PC-3 (cell line): ENCODE data around the gene PCNX2. TPM values are rescaled to one million over a fixed set of nuclear protein-coding genes. Genes with fewer than 3 reads are reported as not detected.

Experiments used
- ATAC-seq: fragments of 200-7000 bp; cut with Tn5 transposase; 2 replicates; pipeline ENCODE4 v1.9.1; 2020; ENCODE audit warnings: mild to moderate bottlenecking, moderate library complexity
- BruUV-seq: library from RNA; stranded (reverse); fragments of 400-500 nt; replicated peaks from 2 replicates; lab custom pipeline; 2021; lab: Mats Ljungman, UMichigan
- CTCF ChIA-PET: fragments of 300-600 bp; sonication (Branson Sonifier 250); formaldehyde crosslinking; loops from one replicate; lab custom pipeline; 2022; ENCODE audit warnings: antibody characterized with exemption; lab: Charles Lee
- POLR2A ChIA-PET: fragments of 300-600 bp; sonication (Branson Sonifier 250); formaldehyde crosslinking; loops from one replicate; lab custom pipeline; 2022; ENCODE audit warnings: antibody characterized with exemption; ENCODE audit not compliant: unreplicated experiment; lab: Charles Lee
- DNase-seq: peaks from one replicate; pipeline ENCODE4 v3.0.0-alpha.2; 2015
- H2AFZ ChIP-seq: fragments of 300-600 bp; sonication (generic); 2 replicates; pipeline ENCODE4 v1.6.0; 2016; ENCODE audit warnings: antibody characterized with exemption, low read length
- H3F3A ChIP-seq: fragments of 300-600 bp; sonication (generic); one replicate; pipeline ENCODE4 v1.6.0; 2017; ENCODE audit warnings: antibody characterized with exemption, low read length, control low read depth, mild to moderate bottlenecking; ENCODE audit not compliant: unreplicated experiment
- H3K27ac ChIP-seq: fragments of 300-600 bp; sonication (generic); 2 replicates; pipeline ENCODE4 v1.5.1; 2016; ENCODE audit warnings: mild to moderate bottlenecking, low read length
- H3K27me3 ChIP-seq: fragments of 300-600 bp; sonication (generic); 2 replicates; pipeline ENCODE4 v1.6.1; 2016; ENCODE audit warnings: low read length, mixed read lengths
- H3K36me3 ChIP-seq: fragments of 300-600 bp; sonication (generic); 2 replicates; pipeline ENCODE4 v1.6.1; 2016; ENCODE audit warnings: low read depth, mixed run types, low read length, mixed read lengths
- H3K4me1 ChIP-seq: fragments of 300-600 bp; sonication (generic); 2 replicates; pipeline ENCODE4 v1.5.1; 2016; ENCODE audit warnings: low read length; ENCODE audit not compliant: insufficient read depth
- H3K4me2 ChIP-seq: fragments of 300-600 bp; sonication (generic); 2 replicates; pipeline ENCODE4 v1.6.0; 2016; ENCODE audit warnings: low read length
- H3K4me3 ChIP-seq: fragments of 300-600 bp; sonication (generic); 2 replicates; pipeline ENCODE4 v1.5.1; 2016; ENCODE audit warnings: mild to moderate bottlenecking, low read length, mixed read lengths
- H3K79me2 ChIP-seq: fragments of 300-600 bp; sonication (generic); 2 replicates; pipeline ENCODE4 v1.6.1; 2017; ENCODE audit warnings: low read length, mixed read lengths
- H3K9ac ChIP-seq: fragments of 300-600 bp; sonication (generic); 2 replicates; pipeline ENCODE4 v1.6.0; 2016; ENCODE audit warnings: mild to moderate bottlenecking, low read length
- H3K9me2 ChIP-seq: fragments of 300-600 bp; sonication (generic); replicated peaks from 2 replicates; pipeline ENCODE4 v1.6.1; 2016; ENCODE audit warnings: mixed run types, low read length, mixed read lengths
- H3K9me3 ChIP-seq: fragments of 300-600 bp; sonication (generic); 2 replicates; pipeline ENCODE4 v1.6.1; 2016; ENCODE audit warnings: low read length, mixed read lengths
- H4K20me1 ChIP-seq: fragments of 300-600 bp; sonication (generic); 2 replicates; pipeline ENCODE4 v1.6.1; 2016; ENCODE audit warnings: low read length, mixed read lengths
- CTCF ChIP-seq: fragments of 300-600 bp; sonication (generic); conservative IDR thresholded peaks from 2 replicates; pipeline ENCODE4 v1.5.1; 2017; ENCODE audit warnings: antibody characterized with exemption, low read depth, mild to moderate bottlenecking, low read length
- EZH2 ChIP-seq: fragments of 300-600 bp; sonication (generic); IDR thresholded peaks from one replicate; pipeline ENCODE4 v1.6.1; 2017; ENCODE audit warnings: antibody characterized with exemption, mild to moderate bottlenecking, low read length; ENCODE audit not compliant: unreplicated experiment
- EZH2phosphoT487 ChIP-seq: fragments of 300-600 bp; sonication (generic); IDR thresholded peaks from 2 replicates; pipeline ENCODE4 v1.6.1; 2018; ENCODE audit warnings: mild to moderate bottlenecking, antibody characterized with exemption, low read length, borderline replicate concordance
- intact Hi-C: fragments of 100-400 bp; cut with micrococcal nuclease; formaldehyde crosslinking; loops from 2 replicates; pipeline ENCODE4 v1.9.0; 2023
- total RNA-seq: library from RNA; depleted of rRNA; stranded (reverse); fragments of >200 nt; gene quantifications from 2 replicates; pipeline ENCODE4 v1.2.3, GENCODE V29; 2014

The PCNX2 gene
- total RNA-seq, 1 experiment from 2014 or later = 17.3 TPM

GRCh38 chr1:233217832-233218231, 77.7 kb downstream of the PCNX2 start:
- no peak overlapping the region for H3K4me3 ChIP-seq
- H4K20me1 ChIP-seq = no peaks in the 10 kb centered on the region
- intact Hi-C loops = no loop called here
- no peak for TF ChIP-seq CTCF
- TF ChIP-seq EZH2phosphoT487 = no peak
- no peak for TF ChIP-seq EZH2
- H3K9me2 ChIP-seq = no peaks in the 10 kb centered on the region
- no peak overlapping the region for H3K27ac ChIP-seq
- ChIA-PET POLR2A (no interaction called here), CTCF (no interaction called here)
- DNase-seq (no peak), ATAC-seq (no peak)
- no TSS peak for BruUV-seq
- H3K9ac ChIP-seq = no peak overlapping the region
- peaks cover 11% of the 10 kb centered on the region for H3K36me3 ChIP-seq
- no peak overlapping the region for H2AFZ ChIP-seq
- H3F3A ChIP-seq = no peaks in the 10 kb centered on the region
- no peak overlapping the region for H3K4me2 ChIP-seq
- H3K27me3 ChIP-seq = no peaks in the 10 kb centered on the region
- H3K9me3 ChIP-seq = no peaks in the 10 kb centered on the region
- H3K4me1 ChIP-seq = no peaks in the 10 kb centered on the region
- no peaks in the 10 kb centered on the region for H3K79me2 ChIP-seq

GRCh38 chr1:233216009-233216408, 79.5 kb downstream of the PCNX2 start:
- Histone ChIP-seq H2AFZ (no peak overlapping the region), H3K9ac (no peak overlapping the region)

GRCh38 chr1:233215135-233215760, 80.3 kb downstream of the PCNX2 start:
- Histone ChIP-seq H3K79me2 (no peaks in the 10 kb centered on the region), H3K4me3 (no peak overlapping the region), H3K9me3 (no peaks in the 10 kb centered on the region), H4K20me1 (no peaks in the 10 kb centered on the region), H3K9me2 (no peaks in the 10 kb centered on the region), H3K9ac (no peak overlapping the region), H3F3A (no peaks in the 10 kb centered on the region), H3K36me3 (peaks cover 5% of the 10 kb centered on the region), H2AFZ (no peak overlapping the region), H3K27ac (no peak overlapping the region), H3K27me3 (no peaks in the 10 kb centered on the region), H3K4me2 (no peak overlapping the region), H3K4me1 (no peaks in the 10 kb centered on the region)
- BruUV-seq = no TSS peak
- CTCF ChIA-PET = interaction anchor here (0.6 kb wide), 1 partner anchor 12 kb away, joined by 3 read pairs; no protein-coding TSS in a partner anchor
- no peak for TF ChIP-seq EZH2phosphoT487
- TF ChIP-seq EZH2 = no peak
- no peak for TF ChIP-seq CTCF
- intact Hi-C loops = no loop called here
- DNase-seq = no peak
- POLR2A ChIA-PET = no interaction called here
- peak; percentile 40; the same call in 1 of the 2 replicates for ATAC-seq

More at GRCh38 chr1:233216009-233216408, 79.5 kb downstream of the PCNX2 start:
- no peak for DNase-seq
- Histone ChIP-seq H4K20me1 (no peaks in the 10 kb centered on the region), H3K27me3 (no peaks in the 10 kb centered on the region), H3F3A (no peaks in the 10 kb centered on the region), H3K9me3 (no peaks in the 10 kb centered on the region), H3K27ac (no peak overlapping the region), H3K4me3 (no peak overlapping the region), H3K4me1 (no peaks in the 10 kb centered on the region), H3K9me2 (no peaks in the 10 kb centered on the region), H3K79me2 (no peaks in the 10 kb centered on the region), H3K36me3 (peaks cover 11% of the 10 kb centered on the region), H3K4me2 (no peak overlapping the region)
- POLR2A ChIA-PET = no interaction called here
- TF ChIP-seq EZH2phosphoT487 (no peak), EZH2 (no peak)
- intact Hi-C loops = no loop called here
- no peak for ATAC-seq
- no TSS peak for BruUV-seq
- CTCF ChIA-PET = interaction anchor here (0.6 kb wide), 1 partner anchor 12 kb away, joined by 3 read pairs; no protein-coding TSS in a partner anchor
